GM19193 (cell line): ENCODE data around the gene MARF1.

Experiments used
- POLR2A ChIP-seq: IDR thresholded peaks from 4 replicates; pipeline ENCODE4 v1.6.1; 2011; ENCODE audit not compliant: insufficient read depth, insufficient read length; ENCODE audit errors: extremely low read depth

Gene MARF1

GRCh38 chr16:15653227-15653626 is 10.3 kb upstream of the MARF1 start:
- TF ChIP-seq POLR2A: no peak

DNA sequence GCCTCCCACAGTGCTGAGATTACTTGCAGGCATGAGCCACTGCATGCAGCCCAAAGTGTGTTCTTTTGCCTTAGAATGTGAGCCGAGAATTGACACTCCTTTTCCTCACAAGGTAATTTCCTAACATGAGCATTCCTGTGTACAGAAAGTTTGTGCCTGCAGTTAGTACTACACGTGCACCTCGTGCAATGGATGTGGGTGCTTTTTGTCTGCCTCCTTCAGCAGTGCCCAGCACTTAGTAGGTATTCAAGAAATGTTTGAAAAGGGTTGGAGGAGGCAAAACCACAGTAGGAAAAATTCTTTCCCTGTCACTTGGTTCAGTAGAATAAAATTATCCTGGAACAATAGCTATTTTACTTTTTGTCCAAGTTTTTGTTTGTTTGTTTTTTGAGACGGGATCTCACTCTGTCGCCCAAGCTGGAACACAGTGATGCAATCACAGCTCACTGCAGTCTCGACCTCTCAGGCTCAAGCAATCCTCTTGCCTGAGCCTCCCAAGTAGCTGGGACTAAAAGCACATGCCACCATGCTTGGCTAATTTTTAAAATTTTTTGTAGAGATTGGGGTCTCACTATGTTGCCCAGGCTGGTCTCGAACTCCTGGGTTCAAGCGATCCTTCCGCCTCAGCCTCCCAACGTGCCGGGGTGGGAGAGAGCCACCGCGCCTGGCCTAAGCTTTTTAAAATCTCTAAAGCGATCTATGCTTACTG is 9.5 kb upstream of the MARF1 start:
- TF ChIP-seq POLR2A: no peak

DNA sequence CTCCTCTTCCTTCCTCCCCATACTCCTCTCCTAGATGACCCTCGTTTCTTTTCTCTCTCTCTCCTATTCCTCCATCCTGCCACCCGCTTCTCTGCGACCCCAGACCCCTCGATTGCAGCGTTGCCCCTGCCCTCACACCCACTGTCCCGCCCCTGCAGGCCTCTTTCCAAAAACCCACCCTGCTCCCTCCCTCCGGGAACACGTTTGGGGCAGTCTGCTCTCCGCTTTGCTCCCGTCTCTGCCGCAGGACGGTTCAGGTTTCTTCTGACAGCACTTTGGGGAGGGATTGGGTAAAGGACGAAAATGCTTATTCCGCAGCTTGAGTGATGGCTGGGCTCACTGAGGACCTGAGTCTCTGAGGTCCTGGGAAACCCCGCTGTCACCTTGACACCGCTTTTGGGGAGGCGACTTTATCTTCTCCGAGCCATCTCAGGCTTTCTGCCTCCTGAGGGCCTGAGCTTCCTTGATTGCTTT is 7.8 kb upstream of the MARF1 start:
- TF ChIP-seq POLR2A: no peak

DNA sequence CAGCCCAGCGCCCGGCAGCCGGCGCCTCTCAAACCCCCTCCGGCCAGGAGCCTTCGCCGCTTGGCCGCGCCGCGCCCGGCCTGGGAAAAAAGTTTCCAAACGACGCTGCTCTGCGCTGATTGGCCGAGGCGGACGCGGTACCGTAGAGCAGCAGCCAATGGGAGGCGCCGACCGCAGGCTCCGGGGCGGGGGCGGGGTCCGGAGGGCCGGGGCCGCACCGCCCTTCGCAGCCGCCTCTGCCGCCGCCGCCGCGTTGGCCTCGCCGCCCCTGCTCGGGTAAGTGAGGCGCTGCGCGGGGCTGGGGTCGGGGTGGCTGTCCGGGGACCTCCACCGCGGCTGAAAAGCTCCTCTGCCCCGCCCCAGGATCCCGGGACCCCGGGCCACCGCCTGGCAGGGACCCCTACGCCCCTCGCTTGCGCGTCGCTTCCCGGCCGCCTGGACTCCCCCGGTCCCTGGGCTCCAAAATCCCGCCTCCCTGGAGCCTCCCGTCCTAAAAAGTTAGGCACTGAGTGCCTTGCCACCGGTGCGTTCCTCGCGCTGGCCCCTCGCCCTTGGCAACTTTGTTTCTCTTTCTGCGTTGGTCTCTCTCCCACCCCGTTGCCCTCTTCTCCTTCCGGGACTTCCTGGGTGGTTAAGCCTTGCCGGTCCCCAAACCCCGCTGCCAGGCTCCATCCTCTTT is 7.2 kb upstream of the MARF1 start, which contains the start of gene NDE1:
Gene NDE1 (plus strand): TSS at position 227 of the 679 bp plus-strand sequence. CDS start 14,534 bp downstream, outside the sequence.
- peak; percentile 70 for TF ChIP-seq POLR2A

- TF ChIP-seq POLR2A: no peak
Measured at GRCh38 chr16:15649727-15650018, 6.7 kb upstream of the MARF1 start.

GRCh38 chr16:15648135-15648730 is 5.3 kb upstream of the MARF1 start:
- no peak for TF ChIP-seq POLR2A

GRCh38 chr16:15647294-15648014 is 4.5 kb upstream of the MARF1 start:
- TF ChIP-seq POLR2A: no peak

DNA sequence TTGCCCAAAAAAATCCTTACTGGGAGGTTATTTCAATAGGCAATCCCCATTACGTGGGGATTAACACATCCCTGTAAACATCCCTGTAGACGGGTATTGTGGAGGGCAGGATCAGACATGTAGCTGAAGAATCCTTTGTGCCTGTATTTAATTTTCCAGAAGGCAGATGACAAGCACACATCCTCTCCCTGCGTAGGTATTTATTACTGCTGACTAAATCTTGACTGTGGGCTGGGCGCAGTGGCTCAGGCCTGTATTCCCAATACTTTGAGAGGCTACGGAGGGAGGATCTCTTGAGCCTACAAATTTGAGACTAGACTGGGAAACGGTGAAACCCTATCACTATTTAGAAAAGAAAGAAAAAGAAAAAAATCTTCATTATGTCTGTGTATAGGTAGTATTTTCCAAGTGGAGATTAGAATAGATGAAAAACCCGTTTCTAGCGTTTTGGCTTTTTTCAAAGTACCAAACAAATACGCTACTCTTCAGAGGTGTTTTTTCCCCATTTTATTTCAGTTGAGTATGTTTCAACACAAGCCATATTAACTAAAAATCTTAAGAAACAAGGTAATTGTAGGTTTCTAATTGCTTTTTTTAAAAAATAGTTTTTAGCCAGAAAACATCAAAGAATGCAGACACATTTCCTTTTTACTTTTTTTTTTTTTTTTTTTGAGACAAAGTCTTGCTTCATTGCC is 1.5 kb upstream of the MARF1 start:
- TF ChIP-seq POLR2A: no peak

- no peak for TF ChIP-seq POLR2A
Measured at GRCh38 chr16:15643946-15644250, 944 bp upstream of the MARF1 start.

DNA sequence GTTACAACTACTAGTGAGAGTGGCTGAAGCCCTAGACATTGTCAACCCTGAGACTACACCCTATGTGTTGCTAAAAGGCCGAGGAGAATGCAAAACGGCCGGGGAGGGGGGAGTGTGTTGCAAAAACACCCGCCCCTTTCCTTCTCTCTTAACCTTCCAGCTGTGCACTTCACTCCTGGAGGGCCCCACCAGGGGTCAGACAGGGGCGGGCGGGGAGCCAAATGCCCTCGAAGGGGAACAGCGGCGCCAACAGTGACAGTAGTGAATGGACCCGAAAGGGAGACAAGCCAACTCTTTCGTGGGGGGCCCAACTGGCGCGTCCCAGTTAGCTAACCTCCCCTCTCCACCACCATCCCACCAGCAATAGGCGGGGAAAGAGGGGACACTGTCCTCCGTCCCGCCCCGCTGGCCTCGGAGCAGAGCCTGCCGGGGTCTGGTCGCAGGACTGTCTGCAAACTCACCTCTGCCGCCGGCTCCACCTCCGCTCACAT is 352 bp downstream of the MARF1 start:
- TF ChIP-seq POLR2A: peak; percentile 52

DNA sequence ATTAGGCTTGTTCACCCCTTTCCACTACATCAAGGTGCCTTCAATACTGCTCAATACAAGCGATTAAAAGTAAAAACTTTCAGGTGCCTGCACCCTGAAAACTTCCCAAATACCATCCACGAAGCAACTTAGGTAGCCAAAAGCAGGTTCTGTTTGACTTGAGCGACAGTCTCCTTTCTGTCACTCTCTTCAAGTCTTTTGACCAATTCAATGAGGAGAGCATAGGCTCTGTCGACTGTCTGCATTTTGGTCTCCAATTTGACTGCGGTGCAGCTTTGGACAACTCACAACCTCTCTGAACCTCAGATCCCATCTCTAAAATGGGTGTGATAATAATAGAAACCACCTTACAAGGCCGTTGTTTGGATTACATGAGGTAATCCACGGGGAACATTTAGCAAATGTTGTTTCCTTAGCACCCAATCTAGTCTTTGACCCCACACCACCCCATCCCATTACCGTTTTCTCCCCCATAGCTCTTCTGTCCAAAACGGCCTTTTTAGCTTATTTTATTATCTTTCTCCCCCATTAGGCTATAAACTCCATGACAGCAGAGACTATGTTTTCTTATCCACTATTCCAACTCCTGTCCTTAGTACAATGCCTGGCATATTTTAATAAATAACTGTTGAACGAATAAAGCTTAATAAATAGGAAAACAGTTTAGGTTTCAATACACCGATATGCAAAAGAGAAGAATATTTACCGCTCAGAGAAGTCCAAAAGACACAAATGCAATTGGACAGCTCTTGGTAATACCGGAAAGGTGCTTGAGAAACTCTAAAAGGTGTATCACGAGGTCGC is 999 bp downstream of the MARF1 start:
- TF ChIP-seq POLR2A: no peak

GRCh38 chr16:15640966-15641365 is 2.0 kb downstream of the MARF1 start:
- no peak for TF ChIP-seq POLR2A

DNA sequence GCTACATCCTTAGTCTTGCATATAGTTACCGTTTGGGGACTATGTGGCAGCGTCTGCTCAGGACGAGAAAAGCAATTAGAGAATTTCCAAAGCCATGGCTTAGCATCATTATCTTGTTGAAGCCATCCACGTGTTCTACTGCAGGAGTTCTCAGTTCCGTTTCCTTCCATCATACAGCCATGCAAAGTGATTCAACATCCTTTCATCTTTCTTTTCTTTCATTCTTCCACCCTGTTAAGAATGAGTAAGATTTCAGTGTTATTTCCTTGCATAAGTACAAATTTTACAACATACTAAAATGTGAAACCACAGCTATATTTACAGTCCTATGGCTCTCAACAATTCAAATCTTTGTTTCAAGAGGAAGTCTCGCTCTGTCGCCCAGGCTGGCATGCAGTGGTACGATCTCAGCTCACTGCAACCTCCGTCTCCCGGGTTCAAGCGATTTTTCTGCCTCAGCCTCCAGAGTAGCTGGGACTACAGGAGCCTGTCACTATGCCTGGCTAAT is 3.8 kb downstream of the MARF1 start:
- TF ChIP-seq POLR2A: no peak

DNA sequence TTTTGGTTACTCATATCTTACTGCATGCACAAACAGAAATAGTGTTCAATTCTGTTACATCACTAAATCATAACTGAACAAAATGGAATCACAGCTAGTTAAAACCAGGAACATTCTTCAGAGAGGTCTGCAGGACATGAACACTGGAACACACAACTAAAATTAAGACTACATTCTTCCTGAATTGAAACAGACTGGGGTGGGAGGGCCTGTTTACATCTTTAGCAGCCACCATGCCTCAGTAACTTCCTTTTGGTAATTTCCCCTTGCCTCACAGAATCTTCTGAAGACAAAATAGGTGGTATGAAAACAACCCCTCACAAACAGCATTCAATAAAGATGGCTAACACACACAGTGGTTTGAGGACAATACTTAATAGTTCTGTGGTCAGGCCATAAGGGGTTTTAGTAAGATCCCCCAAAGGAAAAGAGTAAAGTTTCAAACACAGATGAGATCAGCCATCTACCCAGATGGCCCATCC is 6.5 kb downstream of the MARF1 start:
- TF ChIP-seq POLR2A: no peak

DNA sequence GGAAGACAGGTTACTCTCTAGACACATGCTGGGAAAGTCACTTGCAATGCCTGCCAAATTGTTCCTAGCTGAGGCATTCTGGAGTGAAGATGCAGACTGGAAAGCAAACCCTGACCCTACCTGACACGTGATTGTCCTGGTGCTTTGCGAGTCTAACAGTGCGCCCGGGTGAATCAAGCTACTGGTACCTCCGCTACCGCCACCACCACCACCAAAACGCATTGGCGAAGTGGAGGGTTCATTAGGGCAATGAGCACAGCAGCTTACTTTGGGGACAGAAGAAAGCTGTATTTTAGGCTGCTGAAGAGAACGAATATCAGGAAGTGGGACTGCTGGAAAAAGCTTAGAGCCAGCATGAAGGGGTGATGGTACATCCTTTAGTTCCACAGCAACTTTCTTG is 7.0 kb downstream of the MARF1 start:
- TF ChIP-seq POLR2A: no peak
